NCI-H510A (cell line): ENCODE measurements around the gene OR6C65.
"Not testable (repeated sequence)": the region's sequence is repeated elsewhere in the genome, so short reads cannot be mapped to it uniquely, and the experiment has no call there.

Source experiments
- DNase-seq: peaks from one replicate; lab custom pipeline; 2025; lab: John Stamatoyannopoulos, UW

The OR6C65 gene

DNA sequence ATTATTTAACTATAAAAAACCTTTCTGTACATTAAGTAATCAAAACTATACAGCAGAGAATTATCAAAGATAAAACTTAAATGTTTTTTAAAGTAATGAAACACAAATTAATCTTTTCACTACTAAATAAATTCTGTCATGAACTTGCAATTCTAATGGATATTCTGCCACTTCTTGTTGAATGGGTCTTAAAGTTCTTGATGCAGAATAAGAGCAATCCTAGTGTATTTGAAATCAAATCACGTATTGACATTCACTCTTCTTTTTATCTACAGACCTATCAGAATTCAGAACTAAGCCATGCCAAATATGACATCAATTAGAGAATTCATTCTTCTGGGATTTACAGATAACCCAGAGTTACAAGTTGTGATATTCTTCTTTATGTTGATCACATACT, at the start of gene OR6C65:
TSS of gene OR6C65 (plus strand) at position 301 of the 400 bp plus-strand sequence. CDS start at position 301, 0 bp downstream.
- DNase-seq = no peak

DNA sequence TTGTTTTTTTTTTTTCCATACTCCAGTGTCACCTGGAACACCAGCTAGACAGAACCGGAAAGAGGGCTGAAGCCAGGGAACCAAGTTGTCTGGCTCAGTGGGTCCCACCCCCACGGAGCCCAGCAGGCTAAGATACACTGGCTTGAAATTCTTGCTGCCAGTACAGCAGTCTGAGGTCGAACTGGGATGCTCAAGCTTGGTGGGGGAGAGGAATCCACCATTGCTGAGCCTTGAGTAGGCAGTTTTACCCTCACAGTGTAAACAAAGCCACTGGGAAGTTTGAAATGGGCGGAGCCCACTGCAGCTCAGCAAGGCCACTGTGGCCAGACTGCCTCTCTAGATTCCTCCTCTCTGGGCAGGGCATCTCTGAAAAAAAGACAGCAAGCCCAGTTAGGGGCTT, 45.0 kb upstream of the OR6C65 start:
- DNase-seq = not testable (repeated sequence)

DNA sequence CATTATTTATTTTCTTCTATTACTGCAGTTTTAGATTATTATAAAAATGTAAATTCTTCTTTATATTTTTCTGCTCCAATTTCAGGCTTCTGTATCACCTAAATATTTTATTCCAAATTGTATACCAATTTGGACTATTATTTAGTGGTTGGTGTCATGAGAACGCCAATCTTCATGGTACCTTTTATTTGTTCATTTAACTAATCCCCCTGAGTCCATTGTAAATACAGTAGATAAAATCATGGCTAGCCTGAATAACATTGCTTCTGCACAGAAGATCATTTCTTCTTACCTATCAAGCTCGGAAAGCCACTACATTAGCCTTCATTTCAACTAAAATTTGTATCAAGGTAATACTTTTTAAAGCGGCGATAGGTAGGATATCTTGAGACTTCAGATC, 37.7 kb upstream of the OR6C65 start, which contains the start of gene OR6C75:
TSS of gene OR6C75 (plus strand) at position 301 of the 400 bp plus-strand sequence. CDS start 2,136 bp downstream, outside the sequence.
- no peak for DNase-seq

- no peak for DNase-seq
Observed at GRCh38 chr12:55365086-55365485, 35.2 kb upstream of the OR6C65 start.

DNA sequence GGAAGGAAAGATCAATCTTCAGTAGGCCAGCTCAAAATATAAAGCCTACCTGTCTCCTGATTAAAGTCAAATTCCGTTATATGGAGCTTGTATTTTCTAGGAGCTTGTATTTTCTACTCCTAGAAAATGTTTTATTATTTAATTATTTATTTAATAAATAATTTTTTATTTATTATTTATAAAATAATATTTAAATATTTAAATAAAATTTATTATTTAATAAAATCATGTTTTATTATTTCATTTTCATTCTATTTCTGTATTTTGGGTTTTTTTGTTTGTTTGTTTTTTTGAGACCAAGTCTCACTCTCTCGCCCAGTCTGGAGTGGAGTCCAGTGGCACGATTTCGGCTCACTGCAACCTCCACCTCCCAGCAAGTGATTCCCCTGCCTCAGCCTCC, 27.8 kb upstream of the OR6C65 start:
- DNase-seq = no peak

- DNase-seq = no peak
Observed at GRCh38 chr12:55385891-55386290, 14.4 kb upstream of the OR6C65 start.

DNA sequence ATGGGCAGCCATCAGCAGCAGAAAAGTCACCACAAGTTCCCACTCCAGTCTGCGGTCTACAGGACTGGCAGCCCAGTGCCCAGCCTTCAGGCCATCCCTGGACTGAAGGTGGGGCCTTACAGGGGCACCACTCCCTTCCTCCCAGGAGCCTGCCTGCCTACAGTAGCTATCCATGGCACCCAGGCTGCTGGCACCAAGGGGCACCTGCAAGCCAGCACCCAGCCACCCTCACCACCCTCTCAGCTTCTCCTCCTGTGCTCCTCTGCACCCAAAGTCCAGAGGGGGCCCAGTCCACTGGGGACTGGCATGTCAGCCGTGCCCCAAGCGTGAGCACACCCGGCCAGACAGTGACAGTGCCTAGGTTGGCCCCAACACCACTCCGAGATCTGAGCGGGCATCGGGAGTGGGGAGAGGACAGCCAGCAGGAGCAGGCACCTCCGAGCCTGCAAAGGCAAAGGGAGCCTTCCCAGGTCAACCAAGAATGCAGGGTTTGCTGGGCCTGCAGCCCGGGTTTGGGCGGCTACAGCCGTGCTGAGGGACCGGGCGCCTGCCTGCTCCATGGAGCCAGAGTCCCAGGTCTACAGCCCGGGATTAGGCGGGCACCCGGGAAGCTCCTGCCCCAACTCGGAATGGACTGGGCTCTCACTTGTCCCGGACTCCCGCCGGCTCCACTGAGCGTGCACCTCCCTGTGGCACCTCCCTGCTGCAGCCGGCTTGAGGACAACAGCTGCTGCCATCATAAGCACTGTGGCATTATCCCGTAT, 8.1 kb upstream of the OR6C65 start:
- no peak for DNase-seq

- DNase-seq = no peak
Observed at GRCh38 chr12:55396326-55396725, 4.0 kb upstream of the OR6C65 start.

DNA sequence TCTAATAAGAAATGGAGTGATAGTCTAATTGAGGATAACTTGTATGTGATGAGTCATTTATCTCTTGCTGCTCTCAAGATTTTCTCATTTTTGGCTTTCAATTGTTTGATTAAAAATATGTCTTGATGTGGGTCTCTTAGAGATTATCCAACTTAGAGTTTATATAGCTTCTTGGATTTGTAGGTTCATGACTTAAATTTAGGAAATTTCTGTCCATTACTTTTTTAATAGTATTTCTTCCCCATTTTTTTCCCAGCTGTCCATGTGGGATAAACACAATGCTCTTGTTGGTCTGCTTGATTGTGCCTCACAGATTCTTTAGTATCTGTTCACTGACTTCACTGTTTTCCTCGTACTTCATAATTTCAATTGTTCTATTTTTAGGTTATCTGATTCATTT, 7.5 kb downstream of the OR6C65 start:
- no peak for DNase-seq

GRCh38 chr12:55409133-55409532, 8.8 kb downstream of the OR6C65 start:
- DNase-seq = not testable (repeated sequence)

- not testable (repeated sequence) for DNase-seq
Observed at GRCh38 chr12:55412138-55412537, 11.8 kb downstream of the OR6C65 start.

- not testable (repeated sequence) for DNase-seq
Observed at GRCh38 chr12:55413498-55414388, 13.4 kb downstream of the OR6C65 start.

DNA sequence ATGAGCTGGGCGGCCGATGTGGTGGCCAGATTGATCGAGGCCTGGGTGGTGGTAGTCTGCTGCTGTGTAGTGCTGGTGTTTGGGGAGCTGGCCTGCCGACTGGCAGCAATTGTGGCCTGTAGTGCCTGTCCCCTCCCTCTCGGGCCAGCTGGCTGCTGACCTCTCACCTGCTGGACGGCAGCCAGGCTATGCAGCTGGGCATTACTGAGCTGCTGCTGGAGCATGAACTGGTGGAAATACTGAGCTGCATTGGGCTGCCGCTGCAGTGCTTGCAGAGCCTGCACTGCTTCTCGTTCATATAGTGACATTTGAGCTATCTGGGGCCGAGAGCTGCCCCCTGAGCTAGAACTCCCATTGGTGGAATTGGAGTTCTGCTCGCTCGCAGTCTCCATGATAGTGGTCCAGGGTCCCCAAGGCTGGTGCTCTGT, 14.1 kb downstream of the OR6C65 start:
- DNase-seq = not testable (repeated sequence)

DNA sequence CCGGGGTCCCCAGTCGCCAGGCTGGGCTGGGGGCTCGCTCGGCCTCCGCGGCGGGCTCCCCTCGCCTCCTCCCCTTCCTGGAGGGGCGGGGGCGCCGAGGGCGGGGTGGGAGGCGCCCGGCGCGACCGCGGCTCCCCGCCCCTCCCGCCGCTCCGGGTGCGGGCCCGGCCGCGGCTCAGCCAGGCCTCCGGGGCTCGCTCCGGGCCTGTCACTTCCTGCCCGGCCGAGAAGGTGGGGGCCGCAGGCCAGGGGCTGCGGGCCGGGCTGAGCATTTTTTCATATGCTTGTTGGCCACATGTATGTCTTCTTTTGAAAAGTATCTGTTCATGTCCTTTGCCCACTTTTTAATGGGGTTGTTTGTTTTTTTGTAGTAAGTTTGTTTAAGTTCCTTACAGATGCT, 14.6 kb downstream of the OR6C65 start:
- DNase-seq = not testable (repeated sequence)

DNA sequence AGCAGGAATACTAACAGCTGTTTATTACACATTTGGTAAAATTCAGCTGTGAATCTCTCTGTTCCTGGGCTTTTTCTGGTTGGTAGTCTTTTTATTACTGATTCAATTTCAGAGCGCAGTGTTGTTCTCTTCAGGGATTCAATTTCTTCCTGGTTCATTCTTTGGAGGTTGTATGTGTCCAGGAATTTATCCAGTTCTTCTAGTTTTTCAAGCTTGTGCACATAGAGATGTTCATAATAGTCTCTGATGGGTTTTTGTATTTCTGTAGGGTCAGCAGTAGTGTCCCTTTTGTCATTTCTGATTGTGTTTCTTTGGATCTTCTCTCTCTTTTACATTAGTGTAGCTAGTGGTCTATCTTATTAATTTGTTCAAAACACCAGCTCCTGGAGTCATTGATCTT, 16.6 kb downstream of the OR6C65 start:
- DNase-seq = no peak

DNA sequence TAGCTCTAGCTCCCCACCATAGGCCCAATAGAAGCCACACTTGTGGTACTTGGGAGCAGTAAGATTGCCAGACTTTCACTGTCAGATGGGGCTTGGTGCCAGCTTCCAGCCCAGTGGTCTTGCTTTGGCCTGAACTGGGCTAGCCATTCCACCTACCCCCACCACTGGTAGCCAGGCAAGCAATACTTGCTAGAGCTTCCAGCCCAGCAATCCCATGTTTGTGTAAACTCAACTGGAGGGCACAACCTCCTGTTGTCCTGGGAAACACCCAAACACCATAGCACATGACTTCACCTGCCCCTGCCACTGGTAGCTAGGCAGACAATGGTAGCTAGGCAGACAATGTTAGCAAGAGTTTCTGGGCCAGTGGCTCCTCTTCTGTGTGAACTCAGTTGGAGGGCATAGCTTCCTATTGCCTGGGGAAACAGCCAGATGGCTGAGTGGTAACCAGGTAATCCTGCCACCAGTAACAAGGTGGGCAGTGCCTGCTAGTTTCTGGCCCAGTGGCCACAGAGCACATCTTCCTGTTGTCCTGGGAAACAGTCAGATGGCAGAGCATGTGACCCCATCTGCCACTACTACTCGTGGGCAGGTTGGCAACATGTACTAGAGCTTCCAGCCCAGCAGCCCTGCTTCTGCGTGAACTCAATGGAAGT, 20.1 kb downstream of the OR6C65 start:
- DNase-seq = no peak

- no peak for DNase-seq
Observed at GRCh38 chr12:55425954-55426353, 25.6 kb downstream of the OR6C65 start, which contains the start of gene OR6C76. Gene OR6C76 (plus strand): TSS chr12:55426254. CDS start chr12:55426254, 0 bp downstream.

DNA sequence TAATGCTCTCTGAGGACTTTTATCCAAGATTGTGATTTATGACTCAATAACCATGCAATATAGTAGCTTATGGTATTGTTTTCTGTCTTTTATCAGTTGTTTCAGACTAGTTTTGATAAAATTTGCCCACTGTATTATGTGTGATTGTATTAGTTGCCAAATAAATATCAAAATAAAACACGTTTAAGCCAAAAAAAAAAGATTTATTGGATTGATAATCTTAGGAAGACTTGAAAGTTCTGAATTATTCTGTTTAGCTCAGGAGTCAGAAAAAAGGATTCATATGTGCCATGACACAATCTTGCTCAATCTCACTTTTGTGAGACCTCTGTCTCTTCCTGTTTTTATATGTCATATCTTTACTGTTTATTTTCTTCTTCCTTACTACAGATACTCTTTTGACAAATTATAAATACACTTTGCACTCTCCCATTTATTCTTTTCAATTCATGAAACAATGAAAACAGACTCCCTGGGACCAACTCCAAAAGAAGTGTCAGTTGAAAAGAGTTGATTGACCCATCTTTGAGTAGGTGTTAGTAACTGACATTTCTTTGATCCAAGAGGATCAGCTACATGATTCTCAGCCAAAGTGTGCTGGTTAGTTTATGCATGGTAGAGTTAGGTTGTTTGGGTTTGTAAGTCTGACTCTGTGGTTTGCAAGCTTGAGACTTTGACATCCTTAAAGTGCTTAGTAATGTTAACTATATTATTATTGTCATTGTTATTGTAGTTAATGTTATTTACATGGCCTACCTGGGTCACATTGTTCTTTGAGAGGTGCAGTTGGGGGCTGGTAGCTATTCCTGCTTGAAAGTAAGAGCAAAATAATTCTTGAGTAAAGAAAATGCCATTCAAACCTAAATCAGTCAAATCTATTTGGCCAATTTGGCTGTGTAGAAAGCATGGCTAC, 28.3 kb downstream of the OR6C65 start:
- no peak for DNase-seq

DNA sequence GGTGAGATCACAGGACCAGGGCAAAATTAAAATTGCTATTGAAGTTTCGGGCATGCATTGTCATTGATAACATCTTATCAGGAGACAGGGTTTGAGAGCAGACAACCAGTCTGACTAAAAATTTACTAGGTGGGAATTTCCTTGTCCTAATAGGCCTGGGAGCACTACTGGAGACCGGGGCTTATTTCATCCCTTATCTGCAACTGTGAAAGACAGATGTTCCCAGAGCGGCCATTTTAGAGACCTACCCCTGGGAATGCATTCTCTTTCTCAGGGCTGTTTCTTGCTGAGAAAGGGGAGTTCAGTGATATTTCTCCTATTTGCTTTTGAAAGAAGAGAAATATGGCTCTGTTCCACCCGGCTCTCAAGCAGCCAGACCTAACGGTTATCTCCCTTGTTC, 40.9 kb downstream of the OR6C65 start:
- not testable (repeated sequence) for DNase-seq

- DNase-seq = no peak
Observed at GRCh38 chr12:55443776-55444175, 43.4 kb downstream of the OR6C65 start, which contains the start of gene OR6C2. Gene OR6C2 (plus strand): TSS chr12:55444076. CDS start chr12:55452214, 8,138 bp downstream.

GRCh38 chr12:55445357-55445756, 45.0 kb downstream of the OR6C65 start:
- DNase-seq = no peak
